Gastroesophageal sphincter (tissue), 4 donors: Measurements from ENCODE around the gene SNX33. TPM values are rescaled to one million over a fixed set of nuclear protein-coding genes. Genes with fewer than 3 reads are reported as not detected.
"Not testable (repeated sequence)": the region's sequence is repeated elsewhere in the genome, so short reads cannot be mapped to it uniquely, and the experiment has no call there.

Source experiments
- ATAC-seq: fragments of 150-250 bp; one replicate; pipeline ENCODE4 v1.9.1; 2016; ENCODE audit warnings: mild to moderate bottlenecking, moderate library complexity
- H3K27ac ChIP-seq, 4 donors: fragments of 200-600 bp; sonication (generic) in 3 of 4; 1 replicate in 3 of 4; 2 replicates in 1 of 4; pipeline ENCODE4 v1.5.1; 2016 to 2019
- H3K27me3 ChIP-seq: fragments of 200-600 bp; sonication (generic); one replicate; pipeline ENCODE4 v1.5.1; 2019
- H3K36me3 ChIP-seq, 2 donors: fragments of 200-600 bp; sonication (generic); one replicate each; pipeline ENCODE4 v1.5.1; 2019; ENCODE audit warnings: control low read depth in 1 of 2
- H3K4me1 ChIP-seq, 3 donors: fragments of 200-600 bp; sonication (generic); 1 replicate in 2 of 3; 2 replicates in 1 of 3; pipeline ENCODE4 v1.5.1; 2016 to 2019; ENCODE audit warnings: control low read depth in 2 of 3
- H3K4me3 ChIP-seq, 2 donors: fragments of 200-600 bp; sonication (generic); one replicate each; pipeline ENCODE4 v1.5.1; 2019; ENCODE audit warnings: mild to moderate bottlenecking in 1 of 2, moderate library complexity in 1 of 2
- H3K9me3 ChIP-seq, 3 donors: fragments of 200-600 bp; sonication (generic); one replicate each; pipeline ENCODE4 v1.5.1; 2017 to 2019; ENCODE audit warnings: control low read depth in 2 of 3
- CTCF ChIP-seq, 4 experiments: fragments of 200-600 bp in 2 of 4; fragments of 450-650 bp in 2 of 4; sonication (generic) in 1 of 4; IDR thresholded peaks; one replicate each; pipeline ENCODE4 v1.5.1; 2017 to 2019; ENCODE audit warnings: antibody characterized with exemption in 4 of 4, mild to moderate bottlenecking in 2 of 4, moderate library complexity in 2 of 4
- EP300 ChIP-seq: sonication (generic); formaldehyde crosslinking; IDR thresholded peaks from one replicate; pipeline ENCODE4 v1.6.1; 2017; ENCODE audit warnings: antibody characterized with exemption, mild to moderate bottlenecking
- POLR2A ChIP-seq, 2 donors: fragments of 450-650 bp; IDR thresholded peaks; one replicate each; pipeline ENCODE4 v1.6.1; 2017; ENCODE audit warnings: antibody characterized with exemption in 2 of 2, mild to moderate bottlenecking in 2 of 2, moderate library complexity in 1 of 2
- POLR2AphosphoS5 ChIP-seq: sonication (generic); formaldehyde crosslinking; IDR thresholded peaks from one replicate; pipeline ENCODE4 v1.6.1; 2017; ENCODE audit warnings: antibody characterized with exemption
- WGBS, 2 donors: methylation state at CpG; one replicate each; pipeline ENCODE4 v1.1.5; 2018; ENCODE audit warnings: low coverage in 1 of 2; 5-methylcytosine and 5-hydroxymethylcytosine counted together
- total RNA-seq, 4 donors: library from RNA; depleted of rRNA; stranded (reverse); fragments of >200 nt; gene quantifications; one replicate each; pipeline ENCODE4 v1.1.0, GENCODE V29; 2016

SNX33 gene
- total RNA-seq, 4 donors from 2014 or later = 32.8 to 51.5 (median 41.2) TPM

- Histone ChIP-seq H3K4me1 (peaks cover 14 to 74% (median 41%) of the 10 kb centered on the region in 3 donors), H3K27me3 (no peaks in the 10 kb centered on the region), H3K4me3 (no peak overlapping the region), H3K9me3 (no peaks in the 10 kb centered on the region), H3K36me3 (peaks cover 0 to 6% of the 10 kb centered on the region in 2 donors), H3K27ac (peak overlapping the region; percentile 79 to 93 (median 88))
- ATAC-seq = no peak
- TF ChIP-seq POLR2AphosphoS5 (no peak), EP300 (no peak), POLR2A (IDR thresholded peaks at IDR 0.05) (no peak), CTCF (IDR thresholded peaks at IDR 0.05) (no peak)
- WGBS, 2 donors = 76% methylated on average over 4 of the region's 14 CpGs; no CpG with 5 or more reads in 1 of the 2 donors
Observed at GRCh38 chr15:75705854-75706681, 58.4 kb downstream of the SNX33 start.

GRCh38 chr15:75706682-75706954, 58.9 kb downstream of the SNX33 start:
- H3K4me3 ChIP-seq = no peak overlapping the region
- no peaks in the 10 kb centered on the region for H3K9me3 ChIP-seq
- peak overlapping the region; percentile 79 to 93 (median 88) for H3K27ac ChIP-seq
- 13 to 33% methylated on average over 1 to 2 of the region's 2 CpGs for WGBS, 2 donors
- TF ChIP-seq CTCF (IDR thresholded peaks at IDR 0.05) (no peak), POLR2AphosphoS5 (no peak), POLR2A (IDR thresholded peaks at IDR 0.05) (no peak), EP300 (no peak)
- H3K36me3 ChIP-seq = peaks cover 0 to 6% of the 10 kb centered on the region in 2 donors
- peaks cover 14 to 69% (median 35%) of the 10 kb centered on the region in 3 donors for H3K4me1 ChIP-seq
- no peaks in the 10 kb centered on the region for H3K27me3 ChIP-seq
- no peak for ATAC-seq

GRCh38 chr15:75709458-75709857, 61.7 kb downstream of the SNX33 start:
- not testable (repeated sequence) for H3K36me3 ChIP-seq, H3K9me3 ChIP-seq, H3K27me3 ChIP-seq
- peak overlapping the region; percentile 87 to 95 (median 92) for H3K27ac ChIP-seq
- H3K4me3 ChIP-seq = peak overlapping the region; percentile 15 to 47
- TF ChIP-seq POLR2AphosphoS5 = peak; percentile 90
- TF ChIP-seq EP300 = peak; percentile 79
- TF ChIP-seq POLR2A (IDR thresholded peaks at IDR 0.05) = peak; percentile 57 to 65
- ATAC-seq = peak; percentile 66
- peaks cover 8 to 74% (median 33%) of the 10 kb centered on the region in 3 donors for H3K4me1 ChIP-seq
- 10 to 40% methylated on average over 2 of the region's 15 CpGs for WGBS, 2 donors

- no CpG with 5 or more reads among the region's 5 CpGs for whole genome bisulfite sequencing, 2 donors
- TF ChIP-seq POLR2AphosphoS5 = peak; percentile 23
- Histone ChIP-seq H3K4me1 (peaks cover 0 to 73% (median 28%) of the 10 kb centered on the region in 3 donors), H3K4me3 (peak overlapping the region in 1 of 2 donors; percentile 47), H3K27ac (peak overlapping the region; percentile 87 to 95 (median 92))
- not testable (repeated sequence) for ATAC-seq, H3K36me3 ChIP-seq, H3K27me3 ChIP-seq, H3K9me3 ChIP-seq
Observed at GRCh38 chr15:75710874-75711273, 63.2 kb downstream of the SNX33 start.

GRCh38 chr15:75711495-75711894, 63.8 kb downstream of the SNX33 start:
- Histone ChIP-seq H3K4me1 (peaks cover 0 to 68% (median 28%) of the 10 kb centered on the region in 3 donors), H3K4me3 (peak overlapping the region; percentile 45 to 64), H3K27ac (peak overlapping the region; percentile 88 to 92 (median 90))
- TF ChIP-seq POLR2AphosphoS5 (peak; percentile 78), POLR2A (IDR thresholded peaks at IDR 0.05) (peak in 1 of 2 donors; percentile 26)
- not testable (repeated sequence) for H3K36me3 ChIP-seq, ATAC-seq, H3K9me3 ChIP-seq, H3K27me3 ChIP-seq
- WGBS, 2 donors = no CpG with 5 or more reads among the region's 7 CpGs

Other genes starting within 250 kb of the SNX33 start
- 10 to 100 TPM; 31.7 to 54.8 (median 35.8) TPM for gene SIN3A, start 196.2 kb upstream of the SNX33 start, total RNA-seq
- gene PTPN9, start 68.6 kb upstream of the SNX33 start, total RNA-seq = 10 to 100 TPM; 16.3 to 30.6 (median 25.0) TPM
- gene SNUPN, start 22.2 kb upstream of the SNX33 start, total RNA-seq = 10 to 100 TPM; 18.6 to 27.3 (median 21.0) TPM
- 10 to 100 TPM; 72.8 to 94.9 (median 85.5) TPM for gene IMP3, start 7.7 kb upstream of the SNX33 start, total RNA-seq
- 100 to 1,000 TPM in 3 of 4 donors, 10 to 100 TPM in 1; 98.7 to 396 (median 151) TPM for gene CSPG4, start 64.9 kb downstream of the SNX33 start, total RNA-seq
- gene UBE2Q2, start 195.5 kb downstream of the SNX33 start, total RNA-seq = 10 to 100 TPM; 50.6 to 92.2 (median 65.5) TPM